ENCODE results near the gene RUBCN.
"Not testable (repeated sequence)": the region's sequence is repeated elsewhere in the genome, so short reads cannot be mapped to it uniquely, and the experiment has no call there.

DNA sequence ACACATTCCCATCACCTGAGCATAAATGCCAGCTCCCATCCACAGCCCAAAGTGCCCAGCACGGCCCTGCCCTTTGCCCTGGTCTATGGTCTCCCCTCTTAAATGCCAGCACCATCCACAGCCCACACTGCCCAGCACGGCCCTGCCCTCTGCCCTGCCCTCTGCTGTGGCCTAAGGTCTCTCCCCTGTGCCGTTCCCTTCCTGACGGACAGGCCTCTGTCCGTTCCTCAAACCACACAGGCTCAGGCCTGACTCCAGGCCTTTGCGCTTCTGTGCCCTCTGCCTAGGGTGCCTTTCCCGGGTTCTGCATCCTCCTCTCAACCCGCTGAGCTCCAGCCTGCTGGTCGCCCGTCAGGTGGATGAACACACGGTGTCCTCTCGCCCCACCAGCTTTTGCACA is 90.4 kb downstream of the RUBCN start:
- not testable (repeated sequence) for TF ChIP-seq POLR2A, CTCF (IDR thresholded peaks at IDR 0.05)

All from heart left ventricle (tissue), 13 donors.